SKM-1 treated with dmso at 0.1 percent for 144 hours (cell line): Measurements from ENCODE around the gene CCDC12.

Experiments
- DNase-seq: peaks from one replicate; lab custom pipeline; 2025; ENCODE audit not compliant: unreplicated experiment; lab: John Stamatoyannopoulos, UW

CCDC12 gene

GRCh38 chr3:46908294-46908985 lies 68.1 kb downstream of the CCDC12 start:
- no peak for DNase-seq

GRCh38 chr3:46907960-46908293 lies 68.6 kb downstream of the CCDC12 start:
- DNase-seq: no peak

- DNase-seq: no peak
These were observed 69.3 kb downstream of the CCDC12 start for GRCh38 chr3:46907271-46907670.

- no peak for DNase-seq
These were observed 70.0 kb downstream of the CCDC12 start for GRCh38 chr3:46906471-46907058.

GRCh38 chr3:46905661-46906451 lies 70.7 kb downstream of the CCDC12 start:
- no peak for DNase-seq

GRCh38 chr3:46905213-46905560 lies 71.4 kb downstream of the CCDC12 start:
- DNase-seq: no peak

- no peak for DNase-seq
These were observed 72.0 kb downstream of the CCDC12 start for GRCh38 chr3:46904303-46905212.

GRCh38 chr3:46903341-46904302 lies 72.9 kb downstream of the CCDC12 start:
- DNase-seq: no peak

- DNase-seq: no peak
These were observed 74.3 kb downstream of the CCDC12 start for GRCh38 chr3:46902188-46902631.

- no peak for DNase-seq
These were observed 74.9 kb downstream of the CCDC12 start for GRCh38 chr3:46901591-46902187.

- DNase-seq: no peak
These were observed 75.5 kb downstream of the CCDC12 start for GRCh38 chr3:46901061-46901460.

- no peak for DNase-seq
These were observed 76.2 kb downstream of the CCDC12 start for GRCh38 chr3:46900356-46900755.

- DNase-seq: no peak
These were observed 76.6 kb downstream of the CCDC12 start for GRCh38 chr3:46900007-46900292.

GRCh38 chr3:46899151-46900006 lies 77.2 kb downstream of the CCDC12 start:
- no peak for DNase-seq

- no peak for DNase-seq
These were observed 78.0 kb downstream of the CCDC12 start for GRCh38 chr3:46898321-46899150.

- no peak for DNase-seq
These were observed 78.7 kb downstream of the CCDC12 start for GRCh38 chr3:46897829-46898320.

GRCh38 chr3:46897031-46897430 lies 79.5 kb downstream of the CCDC12 start:
- DNase-seq: no peak

- DNase-seq: no peak
These were observed 80.2 kb downstream of the CCDC12 start for GRCh38 chr3:46896386-46896785.
